Natural killer cell (primary cell): ENCODE results near the gene ZBTB40. TPM values are rescaled to one million over a fixed set of nuclear protein-coding genes. Genes with fewer than 3 reads are reported as not detected.

Experiments used
- ATAC-seq, 3 donors: fragments of 150-1000 bp in 2 of 3; fragments of 200-7000 bp in 1 of 3; cut with Tn5 transposase; 1 replicate in 1 of 3; 2 replicates in 2 of 3; pipeline ENCODE4 v1.10.0; 2021; ENCODE audit warnings: mild to moderate bottlenecking in 2 of 3, moderate library complexity in 2 of 3
- DNase-seq, 2 donors: peaks; one replicate each; pipeline versions ENCODE4 v3.0.0 to v3.0.0-alpha.2; 2013 to 2021; ENCODE audit warnings: mixed read lengths in 1 of 2
- H3K27ac ChIP-seq: one replicate; pipeline ENCODE4 v1.5.1; 2013; ENCODE audit warnings: mild to moderate bottlenecking, low read length
- H3K27me3 ChIP-seq: one replicate; pipeline ENCODE4 v1.6.1; 2013; ENCODE audit warnings: low read length; ENCODE audit not compliant: control insufficient read depth, insufficient read depth
- H3K36me3 ChIP-seq: one replicate; pipeline ENCODE4 v1.6.1; 2013; ENCODE audit warnings: low read length; ENCODE audit not compliant: control insufficient read depth, insufficient read depth
- H3K4me1 ChIP-seq: one replicate; pipeline ENCODE4 v1.6.1; 2013; ENCODE audit warnings: low read length; ENCODE audit not compliant: control insufficient read depth, insufficient read depth
- H3K4me3 ChIP-seq: one replicate; pipeline ENCODE4 v1.5.1; 2013; ENCODE audit warnings: low read length
- H3K9me3 ChIP-seq: one replicate; pipeline ENCODE4 v1.6.1; 2013; ENCODE audit warnings: low read length; ENCODE audit not compliant: control insufficient read depth, insufficient read depth
- H3K27ac Mint-ChIP-seq, 2 donors: one replicate each; pipeline ENCODE4 v1.8.0; 2022; ENCODE audit warnings: mild to moderate bottlenecking in 2 of 2, mixed read lengths in 2 of 2, moderate library complexity in 1 of 2
- H3K27me3 Mint-ChIP-seq, 2 donors: one replicate each; pipeline ENCODE4 v1.8.0; 2022; ENCODE audit warnings: low read depth in 2 of 2, mixed read lengths in 2 of 2
- H3K36me3 Mint-ChIP-seq: one replicate; pipeline ENCODE4 v1.8.0; 2022; ENCODE audit warnings: mixed read lengths
- H3K4me1 Mint-ChIP-seq, 2 donors: one replicate each; pipeline ENCODE4 v1.8.0; 2022; ENCODE audit warnings: mixed read lengths in 2 of 2
- H3K4me3 Mint-ChIP-seq: one replicate; pipeline ENCODE4 v1.8.0; 2022; ENCODE audit warnings: mild to moderate bottlenecking, moderate library complexity, mixed read lengths
- H3K9me3 Mint-ChIP-seq, 2 donors: one replicate each; pipeline ENCODE4 v1.8.0; 2022; ENCODE audit warnings: mixed read lengths in 2 of 2
- CTCF ChIP-seq: fragments of 200-600 bp; IDR thresholded peaks from one replicate; pipeline ENCODE4 v1.8.0; 2022; ENCODE audit warnings: antibody characterized with exemption
- WGBS: methylation state at CpG from one replicate; pipeline ENCODE4 v1.1.7; 2013; ENCODE audit warnings: missing lambda C conversion rate; ENCODE audit not compliant: insufficient coverage; 5-methylcytosine and 5-hydroxymethylcytosine counted together
- intact Hi-C: fragments of 100-400 bp; cut with micrococcal nuclease; formaldehyde crosslinking; loops from one replicate; pipeline ENCODE4 v1.14.2; 2022
- total RNA-seq, 4 donors: library from RNA; stranded (reverse); fragments of 120-200 nt in 1 of 4; gene quantifications; one replicate each; pipeline versions ENCODE4 v1.2.3 to v1.2.4, GENCODE V29; 2013 to 2022

The ZBTB40 gene
- total RNA-seq, 3 donors from 2014 or later (not counting 1 experiment from before 2014, with no cell fraction given): 32.9 to 37.6 (median 36.7) TPM

GRCh38 chr1:22542886-22543285 lies 91.2 kb downstream of the ZBTB40 start:
- Histone ChIP-seq H3K4me3 (no peak overlapping the region), H3K9me3 (no peaks in the 10 kb centered on the region), H3K27ac (no peak overlapping the region), H3K4me1 (no peaks in the 10 kb centered on the region), H3K36me3 (no peaks in the 10 kb centered on the region), H3K27me3 (no peaks in the 10 kb centered on the region)
- no peak overlapping the region for H3K4me3 Mint-ChIP-seq
- DNase-seq (no peak), ATAC-seq (no peak)
- peaks cover 6 to 15% of the 10 kb centered on the region in 2 donors for H3K4me1 Mint-ChIP-seq
- 88% methylated on average over 9 of the region's 9 CpGs for WGBS
- H3K9me3 Mint-ChIP-seq: no peaks in the 10 kb centered on the region
- TF ChIP-seq CTCF: no peak
- H3K27ac Mint-ChIP-seq: no peak overlapping the region
- peaks cover 0 to 12% of the 10 kb centered on the region in 2 donors for H3K27me3 Mint-ChIP-seq
- intact Hi-C loops: no loop called here
- no peaks in the 10 kb centered on the region for H3K36me3 Mint-ChIP-seq

GRCh38 chr1:22543679-22544078 lies 92.0 kb downstream of the ZBTB40 start:
- intact Hi-C loops: no loop called here
- no peak for TF ChIP-seq CTCF

GRCh38 chr1:22544606-22545005 lies 93.0 kb downstream of the ZBTB40 start:
- H3K9me3 Mint-ChIP-seq: no peaks in the 10 kb centered on the region
- no peak overlapping the region for H3K27ac Mint-ChIP-seq
- no peaks in the 10 kb centered on the region for H3K36me3 Mint-ChIP-seq
- Histone ChIP-seq H3K27ac (no peak overlapping the region), H3K27me3 (no peaks in the 10 kb centered on the region), H3K4me3 (no peak overlapping the region), H3K36me3 (no peaks in the 10 kb centered on the region), H3K9me3 (no peaks in the 10 kb centered on the region), H3K4me1 (no peaks in the 10 kb centered on the region)
- DNase-seq: no peak
- peaks cover 1 to 9% of the 10 kb centered on the region in 2 donors for H3K4me1 Mint-ChIP-seq
- no peak for TF ChIP-seq CTCF
- intact Hi-C loops: no loop called here
- 87% methylated on average over 12 of the region's 12 CpGs for WGBS
- no peak overlapping the region for H3K4me3 Mint-ChIP-seq
- no peak for ATAC-seq
- H3K27me3 Mint-ChIP-seq: peaks cover 7 to 17% of the 10 kb centered on the region in 2 donors

More at GRCh38 chr1:22543679-22544078, 92.0 kb downstream of the ZBTB40 start:
- no peaks in the 10 kb centered on the region for H3K4me1 ChIP-seq
- no peaks in the 10 kb centered on the region for H3K9me3 ChIP-seq
- Mint-ChIP-seq H3K4me3 (no peak overlapping the region), H3K27ac (no peak overlapping the region), H3K36me3 (no peaks in the 10 kb centered on the region), H3K9me3 (no peaks in the 10 kb centered on the region), H3K4me1 (peaks cover 6 to 15% of the 10 kb centered on the region in 2 donors), H3K27me3 (peaks cover 4 to 15% of the 10 kb centered on the region in 2 donors)
- H3K4me3 ChIP-seq: no peak overlapping the region
- WGBS: 68% methylated on average over 6 of the region's 6 CpGs
- ATAC-seq: no peak
- no peak overlapping the region for H3K27ac ChIP-seq
- H3K36me3 ChIP-seq: no peaks in the 10 kb centered on the region
- no peaks in the 10 kb centered on the region for H3K27me3 ChIP-seq
- no peak for DNase-seq

- no peak overlapping the region for H3K27ac ChIP-seq
- Mint-ChIP-seq H3K27ac (no peak overlapping the region), H3K4me1 (peaks cover 0 to 4% of the 10 kb centered on the region in 2 donors), H3K36me3 (no peaks in the 10 kb centered on the region), H3K27me3 (peaks cover 7 to 17% of the 10 kb centered on the region in 2 donors), H3K9me3 (no peaks in the 10 kb centered on the region), H3K4me3 (no peak overlapping the region)
- H3K9me3 ChIP-seq: no peaks in the 10 kb centered on the region
- DNase-seq: no peak
- intact Hi-C loops: no loop called here
- no peak overlapping the region for H3K4me3 ChIP-seq
- H3K36me3 ChIP-seq: no peaks in the 10 kb centered on the region
- TF ChIP-seq CTCF: no peak
- no peak for ATAC-seq
- H3K27me3 ChIP-seq: no peaks in the 10 kb centered on the region
- WGBS: 78% methylated on average over 13 of the region's 13 CpGs
- H3K4me1 ChIP-seq: no peaks in the 10 kb centered on the region
Observed at GRCh38 chr1:22545141-22545540, 93.5 kb downstream of the ZBTB40 start.
